B cell (primary cell): ENCODE data around the gene ACSM3. TPM values are rescaled to one million over a fixed set of nuclear protein-coding genes. Genes with fewer than 3 reads are reported as not detected.
"Not testable (repeated sequence)": the region's sequence is repeated elsewhere in the genome, so short reads cannot be mapped to it uniquely, and the experiment has no call there.

ENCODE experiments used
- ATAC-seq: fragments of 200-7000 bp; cut with Tn5 transposase; one replicate; pipeline ENCODE4 v1.10.0; 2021; ENCODE audit warnings: low read depth, mild to moderate bottlenecking, moderate number of reproducible peaks, moderate library complexity
- CTCF ChIA-PET: fragments of 350-600 bp; sonication (Branson Sonifier 250); formaldehyde crosslinking; loops from one replicate; lab custom pipeline; 2021; ENCODE audit warnings: antibody characterized with exemption, inconsistent platforms; lab: Charles Lee
- POLR2A ChIA-PET: fragments of 350-600 bp; sonication (Branson Sonifier 250); formaldehyde crosslinking; loops from one replicate; lab custom pipeline; 2021; ENCODE audit warnings: antibody characterized with exemption; lab: Charles Lee
- DNase-seq: peaks from one replicate; pipeline ENCODE4 v3.0.0; 2013
- H2AFZ ChIP-seq: 2 replicates; pipeline ENCODE4 v1.6.1; 2012; ENCODE audit warnings: mild to moderate bottlenecking, low read depth, low read length; ENCODE audit not compliant: insufficient read depth, poor library complexity, severe bottlenecking
- H3K27ac ChIP-seq, 2 donors: 1 replicate in 1 of 2; 2 replicates in 1 of 2; pipeline ENCODE4 v1.5.1; 2012 to 2013; ENCODE audit warnings: low read length in 2 of 2, mild to moderate bottlenecking in 2 of 2, moderate library complexity in 1 of 2
- H3K27me3 ChIP-seq, 4 experiments: fragments of 200-600 bp in 1 of 4; sonication (generic) in 1 of 4; replicated peaks in 1 of 4; 1 replicate in 2 of 4; 2 replicates in 2 of 4; pipeline versions ENCODE4 v1.6.1 to v1.7.0; 2013 to 2016; ENCODE audit warnings: low read length in 3 of 4, mild to moderate bottlenecking in 2 of 4, mixed read lengths in 1 of 4, moderate library complexity in 1 of 4; ENCODE audit not compliant: insufficient read depth in 4 of 4, control insufficient read depth in 3 of 4; ENCODE audit errors: control extremely low read depth in 1 of 4
- H3K36me3 ChIP-seq, 2 experiments: replicated peaks in 1 of 2; 1 replicate in 1 of 2; 2 replicates in 1 of 2; pipeline versions ENCODE4 v1.6.1 to v1.7.1; 2013; ENCODE audit warnings: low read length in 1 of 2; ENCODE audit not compliant: insufficient read depth in 2 of 2, control insufficient read depth in 1 of 2; ENCODE audit errors: control extremely low read depth in 1 of 2, extremely low read depth in 1 of 2
- H3K4me1 ChIP-seq, 2 donors: fragments of 200-600 bp in 1 of 2; sonication (generic) in 1 of 2; 1 replicate in 1 of 2; 2 replicates in 1 of 2; pipeline versions ENCODE4 v1.5.1 to v1.6.1; 2013 to 2017; ENCODE audit warnings: low read length in 2 of 2; ENCODE audit not compliant: control insufficient read depth in 2 of 2, insufficient read depth in 2 of 2
- H3K4me2 ChIP-seq: replicated peaks from 2 replicates; pipeline ENCODE3; 2012; ENCODE audit warnings: mild to moderate bottlenecking, low read depth, low read length; ENCODE audit not compliant: poor library complexity, severe bottlenecking
- H3K4me3 ChIP-seq, 5 experiments: fragments of 200-600 bp in 1 of 5; sonication (generic) in 1 of 5; 1 replicate in 3 of 5; 2 replicates in 2 of 5; pipeline versions ENCODE4 v1.5.1 to v1.7.0; 2011 to 2016; ENCODE audit warnings: low read length in 4 of 5, mild to moderate bottlenecking in 4 of 5, low read depth in 2 of 5, control low read depth in 1 of 5, moderate library complexity in 1 of 5; ENCODE audit not compliant: insufficient read depth in 1 of 5; ENCODE audit errors: control extremely low read depth in 1 of 5, extremely low read depth in 1 of 5
- H3K79me2 ChIP-seq: fragments of 200-600 bp; sonication (generic); one replicate; pipeline ENCODE4 v1.6.0; 2016; ENCODE audit warnings: low read length; ENCODE audit not compliant: control insufficient read depth, insufficient read depth
- H3K9ac ChIP-seq: fragments of 200-600 bp; sonication (generic); 2 replicates; pipeline ENCODE4 v1.6.1; 2017; ENCODE audit warnings: mild to moderate bottlenecking, low read length, moderate library complexity
- H3K9me3 ChIP-seq, 3 donors: one replicate each; pipeline versions ENCODE4 v1.6.1 to v1.7.1; 2013; ENCODE audit warnings: low read length in 2 of 3; ENCODE audit not compliant: control insufficient read depth in 2 of 3, insufficient read depth in 1 of 3; ENCODE audit errors: control extremely low read depth in 1 of 3
- H4K20me1 ChIP-seq: 2 replicates; pipeline ENCODE4 v1.6.0; 2012; ENCODE audit warnings: mild to moderate bottlenecking, low read length; ENCODE audit not compliant: insufficient read depth, control insufficient read depth, poor library complexity, severe bottlenecking
- H3K27ac Mint-ChIP-seq: one replicate; pipeline ENCODE4 v1.8.0; 2021; ENCODE audit warnings: mixed read lengths
- H3K27me3 Mint-ChIP-seq: one replicate; pipeline ENCODE4 v1.8.0; 2021; ENCODE audit warnings: mixed read lengths
- H3K4me1 Mint-ChIP-seq: one replicate; pipeline ENCODE4 v1.8.0; 2021; ENCODE audit warnings: mixed read lengths
- H3K4me3 Mint-ChIP-seq: one replicate; pipeline ENCODE4 v1.8.0; 2021; ENCODE audit warnings: mixed read lengths
- H3K9me3 Mint-ChIP-seq: one replicate; pipeline ENCODE4 v1.8.0; 2022; ENCODE audit warnings: mixed read lengths; ENCODE audit not compliant: insufficient read depth
- CTCF ChIP-seq: fragments of 200-600 bp; IDR thresholded peaks from one replicate; pipeline ENCODE4 v1.8.0; 2022; ENCODE audit warnings: antibody characterized with exemption, mild to moderate bottlenecking
- EZH2 ChIP-seq: IDR thresholded peaks from 2 replicates; pipeline ENCODE4 v1.6.1; 2012; ENCODE audit warnings: borderline replicate concordance, low read depth, mild to moderate bottlenecking, moderate library complexity, low read length; ENCODE audit not compliant: insufficient read depth, poor library complexity, severe bottlenecking
- WGBS: methylation state at CpG from one replicate; pipeline ENCODE4 v1.1.5; 2013; ENCODE audit warnings: missing lambda C conversion rate; ENCODE audit not compliant: insufficient coverage; 5-methylcytosine and 5-hydroxymethylcytosine counted together
- intact Hi-C: fragments of 100-400 bp; cut with micrococcal nuclease; formaldehyde crosslinking; loops from one replicate; pipeline ENCODE4 v1.10.0; 2022
- polyA plus RNA-seq: library from polyadenylated mRNA; depleted of rRNA; stranded (reverse); fragments of >200 nt; gene quantifications from 2 replicates; pipeline ENCODE4 v1.2.3, GENCODE V29; 2012
- total RNA-seq, 2 donors: library from RNA; stranded (reverse); fragments of 120-200 nt in 1 of 2; gene quantifications; 1 replicate in 1 of 2; 2 replicates in 1 of 2; pipeline versions ENCODE4 v1.2.3 to v1.2.4, GENCODE V29; 2013 to 2022

ACSM3 gene
- total and polyA plus RNA-seq, 2 donors (not counting 1 experiment from before 2014, with no cell fraction given): 6.3 to 84.2 TPM

GRCh38 chr16:20762404-20763123 is 1.2 kb upstream of the ACSM3 start:
- peak overlapping the region; percentile 82 for H2AFZ ChIP-seq
- TF ChIP-seq EZH2 (no peak), CTCF (no peak)

GRCh38 chr16:20764448-20764847 is 634 bp downstream of the ACSM3 start:
- H3K27ac Mint-ChIP-seq: not testable (repeated sequence)

More at GRCh38 chr16:20762404-20763123, 1.2 kb upstream of the ACSM3 start:
- Mint-ChIP-seq H3K4me3 (peak overlapping the region; percentile 86), H3K4me1 (peaks cover 13% of the 10 kb centered on the region), H3K9me3 (no peaks in the 10 kb centered on the region), H3K27me3 (no peaks in the 10 kb centered on the region), H3K27ac (peak overlapping the region; percentile 80)
- Histone ChIP-seq H3K27ac (peak overlapping the region; percentile 36 to 63), H3K9me3 (peaks cover 0 to 5% (median 0%) of the 10 kb centered on the region in 3 donors), H3K36me3 (no peaks in the 10 kb centered on the region), H3K4me3 (no peak overlapping the region), H3K4me1 (peaks cover 10 to 15% of the 10 kb centered on the region in 2 donors), H3K27me3 (no peaks in the 10 kb centered on the region), H3K4me2 (peak overlapping the region; percentile 64), H3K9ac (no peak overlapping the region), H4K20me1 (no peaks in the 10 kb centered on the region), H3K79me2 (peaks cover 8% of the 10 kb centered on the region)
- intact Hi-C loops: loop anchor here (1.0 to 5.0 kb wide), 2 partner anchors 21 to 45 kb away; partner anchors contain the start of genes ERI2, REXO5 and THUMPD1
- WGBS: no CpG with 5 or more reads among the region's 3 CpGs
- ChIA-PET CTCF (no interaction called here), POLR2A (interaction anchor here (1.3 kb wide), 1 partner anchor 15 kb away, joined by 3 read pairs; no protein-coding TSS in a partner anchor)
- no peak for ATAC-seq
- DNase-seq: no peak

More at GRCh38 chr16:20764448-20764847, 634 bp downstream of the ACSM3 start:
- DNase-seq, H3K27me3 Mint-ChIP-seq, H3K4me3 Mint-ChIP-seq, H3K27me3 ChIP-seq, H3K9ac ChIP-seq, H3K79me2 ChIP-seq, H3K9me3 Mint-ChIP-seq, H4K20me1 ChIP-seq, CTCF ChIA-PET, ATAC-seq, H3K4me2 ChIP-seq, H3K4me3 ChIP-seq, H3K9me3 ChIP-seq, H3K36me3 ChIP-seq: not testable (repeated sequence)
- H3K4me1 Mint-ChIP-seq: peaks cover 13% of the 10 kb centered on the region
- 60% methylated on average over 1 of the region's 1 CpG for WGBS
- intact Hi-C loops: loop anchor here (5.0 kb wide), 1 partner anchor 43 kb away; the partner anchor contains the start of genes ERI2 and REXO5
- peak overlapping the region; percentile 24 for H2AFZ ChIP-seq
- POLR2A ChIA-PET: interaction anchor here (1.4 kb wide), 1 partner anchor 23 kb away, joined by 5 read pairs; the partner anchor contains the start of gene THUMPD1
- peak overlapping the region in 1 of 2 donors; percentile 63 for H3K27ac ChIP-seq
- peaks cover 10 to 15% of the 10 kb centered on the region in 2 donors for H3K4me1 ChIP-seq
